Epithelial cell of alveolus of lung (primary cell): ENCODE results near the gene PCDHA8. TPM values are rescaled to one million over a fixed set of nuclear protein-coding genes. Genes with fewer than 3 reads are reported as not detected.

Experiments used
- total RNA-seq: library from RNA; depleted of rRNA; stranded (reverse); fragments of >200 nt; gene quantifications from 2 replicates; pipeline ENCODE4 v1.2.1, GENCODE V29; 2015

Gene PCDHA8, protein sequence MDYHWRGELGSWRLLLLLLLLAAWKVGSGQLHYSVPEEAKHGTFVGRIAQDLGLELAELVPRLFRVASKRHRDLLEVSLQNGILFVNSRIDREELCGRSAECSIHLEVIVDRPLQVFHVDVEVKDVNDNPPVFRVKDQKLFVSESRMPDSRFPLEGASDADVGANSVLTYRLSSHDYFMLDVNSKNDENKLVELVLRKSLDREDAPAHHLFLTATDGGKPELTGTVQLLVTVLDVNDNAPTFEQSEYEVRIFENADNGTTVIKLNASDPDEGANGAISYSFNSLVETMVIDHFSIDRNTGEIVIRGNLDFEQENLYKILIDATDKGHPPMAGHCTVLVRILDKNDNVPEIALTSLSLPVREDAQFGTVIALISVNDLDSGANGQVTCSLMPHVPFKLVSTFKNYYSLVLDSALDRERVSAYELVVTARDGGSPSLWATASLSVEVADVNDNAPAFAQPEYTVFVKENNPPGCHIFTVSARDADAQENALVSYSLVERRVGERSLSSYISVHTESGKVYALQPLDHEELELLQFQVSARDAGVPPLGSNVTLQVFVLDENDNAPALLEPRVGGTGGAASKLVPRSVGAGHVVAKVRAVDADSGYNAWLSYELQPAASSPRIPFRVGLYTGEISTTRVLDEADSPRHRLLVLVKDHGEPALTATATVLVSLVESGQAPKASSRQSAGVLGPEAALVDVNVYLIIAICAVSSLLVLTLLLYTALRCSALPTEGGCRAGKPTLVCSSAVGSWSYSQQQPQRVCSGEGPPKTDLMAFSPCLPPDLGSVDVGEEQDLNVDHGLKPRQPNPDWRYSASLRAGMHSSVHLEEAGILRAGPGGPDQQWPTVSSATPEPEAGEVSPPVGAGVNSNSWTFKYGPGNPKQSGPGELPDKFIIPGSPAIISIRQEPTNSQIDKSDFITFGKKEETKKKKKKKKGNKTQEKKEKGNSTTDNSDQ
- total RNA-seq: not detected in 2 replicates

DNA sequence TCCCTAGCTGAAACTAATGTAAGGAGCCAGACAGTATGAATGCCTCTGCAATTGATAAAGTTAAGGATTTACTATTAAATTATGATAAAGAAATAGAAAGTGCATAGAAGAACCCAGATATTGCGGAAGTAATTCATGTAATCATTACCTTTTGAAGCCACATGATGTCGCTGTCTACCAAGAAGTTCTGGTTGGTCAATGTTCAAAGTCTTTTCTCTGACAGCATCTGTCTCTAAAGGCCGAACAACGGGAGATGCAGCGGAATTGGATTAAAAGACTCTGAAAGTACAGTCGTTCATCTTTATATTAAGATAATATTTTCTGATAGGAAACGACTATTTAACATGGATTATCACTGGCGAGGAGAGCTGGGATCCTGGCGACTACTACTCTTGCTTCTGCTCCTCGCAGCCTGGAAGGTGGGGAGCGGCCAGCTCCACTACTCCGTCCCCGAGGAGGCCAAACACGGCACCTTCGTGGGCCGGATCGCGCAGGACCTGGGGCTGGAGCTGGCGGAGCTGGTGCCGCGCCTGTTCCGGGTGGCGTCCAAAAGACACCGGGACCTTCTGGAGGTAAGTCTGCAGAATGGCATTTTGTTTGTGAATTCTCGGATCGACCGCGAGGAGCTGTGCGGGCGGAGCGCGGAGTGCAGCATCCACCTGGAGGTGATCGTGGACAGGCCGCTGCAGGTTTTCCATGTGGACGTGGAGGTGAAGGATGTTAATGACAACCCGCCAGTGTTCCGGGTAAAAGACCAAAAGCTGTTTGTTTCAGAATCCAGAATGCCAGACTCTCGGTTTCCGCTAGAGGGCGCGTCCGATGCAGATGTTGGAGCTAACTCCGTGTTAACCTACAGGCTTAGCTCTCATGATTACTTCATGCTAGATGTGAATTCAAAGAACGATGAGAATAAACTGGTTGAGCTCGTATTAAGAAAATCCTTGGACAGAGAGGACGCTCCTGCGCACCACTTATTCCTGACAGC lies at the start of gene PCDHA8:
TSS of gene PCDHA8 (plus strand) at position 210 of the 985 bp plus-strand sequence. CDS start at position 345, 135 bp downstream.

DNA sequence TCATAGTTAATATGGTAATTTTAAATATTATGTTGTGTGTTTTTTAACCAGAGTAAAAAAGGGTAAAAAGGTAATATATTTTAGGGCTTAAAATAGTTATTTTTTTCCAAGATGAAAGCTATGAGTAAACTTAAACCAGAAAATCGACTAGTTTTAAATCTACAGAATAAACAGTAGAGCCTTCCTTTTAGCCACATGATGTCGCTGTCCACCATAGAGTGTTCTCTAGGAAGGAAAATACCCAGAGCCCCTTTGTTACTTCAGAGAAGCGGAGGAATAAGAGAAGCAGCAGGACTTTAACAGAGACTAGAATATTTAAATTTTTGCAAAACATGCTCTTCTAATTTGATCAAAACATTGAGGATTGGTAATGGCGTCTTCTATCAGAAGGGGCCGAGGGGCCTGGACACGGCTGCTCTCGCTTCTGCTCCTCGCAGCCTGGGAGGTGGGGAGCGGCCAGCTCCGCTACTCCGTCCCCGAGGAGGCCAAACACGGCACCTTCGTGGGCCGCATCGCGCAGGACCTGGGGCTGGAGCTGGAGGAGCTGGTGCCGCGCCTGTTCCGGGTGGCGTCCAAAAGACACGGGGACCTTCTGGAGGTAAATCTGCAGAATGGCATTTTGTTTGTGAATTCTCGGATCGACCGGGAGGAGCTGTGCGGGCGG lies 46.3 kb upstream of the PCDHA8 start, which contains the start of gene PCDHA2:
TSS of gene PCDHA2 (plus strand) at position 258 of the 664 bp plus-strand sequence.

DNA sequence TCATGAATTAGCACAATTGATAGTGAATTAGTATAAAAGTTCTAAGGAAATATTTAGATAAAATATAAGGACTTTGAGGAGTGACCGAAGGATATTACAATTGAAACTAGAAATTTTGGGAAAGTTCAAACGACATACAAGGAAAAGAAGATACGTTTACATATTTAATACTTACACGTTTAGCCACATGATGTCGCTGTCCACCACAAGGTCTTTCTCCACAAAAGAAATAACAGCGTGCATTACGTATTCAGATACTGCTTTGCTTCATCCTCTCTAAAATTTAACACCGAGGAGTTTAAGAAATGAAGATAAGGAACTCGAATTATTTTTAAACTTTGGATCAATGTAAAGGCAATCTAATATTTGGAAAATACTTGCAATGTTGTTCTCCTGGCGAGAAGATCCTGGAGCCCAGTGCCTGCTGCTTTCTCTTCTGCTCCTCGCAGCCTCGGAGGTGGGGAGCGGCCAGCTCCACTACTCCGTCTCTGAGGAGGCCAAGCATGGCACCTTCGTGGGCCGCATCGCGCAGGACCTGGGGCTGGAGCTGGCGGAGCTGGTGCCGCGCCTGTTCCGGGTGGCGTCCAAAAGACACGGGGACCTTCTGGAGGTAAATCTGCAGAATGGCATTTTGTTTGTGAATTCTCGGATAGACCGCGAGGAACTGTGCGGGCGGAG lies 40.0 kb upstream of the PCDHA8 start, which contains the start of gene PCDHA3:
TSS of gene PCDHA3 (plus strand) at position 242 of the 678 bp plus-strand sequence.

DNA sequence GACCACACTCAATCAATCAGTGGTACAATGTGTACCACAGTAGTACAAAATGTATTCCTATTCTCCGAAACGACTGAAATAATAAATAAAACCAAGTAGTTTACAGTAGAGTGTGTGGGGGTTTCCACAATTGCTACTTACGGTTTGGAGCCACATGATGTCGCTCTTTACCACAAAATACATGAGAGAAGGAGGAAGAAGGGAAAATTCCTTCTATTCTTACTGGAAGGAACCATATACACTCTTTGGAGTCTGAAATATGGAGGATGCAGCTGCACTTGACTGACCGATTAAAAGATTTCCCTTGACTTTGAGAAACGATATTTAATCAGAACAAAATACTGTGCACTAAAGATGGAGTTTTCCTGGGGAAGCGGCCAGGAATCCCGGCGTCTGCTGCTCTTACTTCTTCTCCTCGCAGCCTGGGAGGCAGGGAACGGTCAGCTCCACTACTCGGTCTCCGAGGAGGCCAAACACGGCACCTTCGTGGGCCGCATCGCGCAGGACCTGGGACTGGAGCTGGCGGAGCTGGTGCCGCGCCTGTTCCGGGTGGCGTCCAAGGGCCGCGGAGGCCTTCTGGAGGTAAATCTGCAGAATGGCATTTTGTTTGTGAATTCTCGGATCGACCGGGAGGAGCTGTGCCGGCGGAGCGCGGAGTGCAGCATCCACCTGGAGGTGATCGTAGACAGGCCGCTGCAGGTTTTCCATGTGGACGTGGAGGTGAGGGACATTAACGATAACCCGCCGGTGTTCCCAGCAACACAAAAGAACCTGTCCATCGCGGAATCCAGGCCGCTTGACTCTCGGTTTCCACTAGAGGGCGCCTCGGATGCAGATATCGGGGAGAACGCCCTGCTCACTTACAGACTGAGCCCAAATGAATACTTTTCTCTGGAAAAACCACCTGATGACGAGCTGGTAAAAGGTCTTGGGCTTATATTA lies 33.9 kb upstream of the PCDHA8 start, which contains the start of gene PCDHA4:
TSS of gene PCDHA4 (plus strand) at position 235 of the 942 bp plus-strand sequence.

DNA sequence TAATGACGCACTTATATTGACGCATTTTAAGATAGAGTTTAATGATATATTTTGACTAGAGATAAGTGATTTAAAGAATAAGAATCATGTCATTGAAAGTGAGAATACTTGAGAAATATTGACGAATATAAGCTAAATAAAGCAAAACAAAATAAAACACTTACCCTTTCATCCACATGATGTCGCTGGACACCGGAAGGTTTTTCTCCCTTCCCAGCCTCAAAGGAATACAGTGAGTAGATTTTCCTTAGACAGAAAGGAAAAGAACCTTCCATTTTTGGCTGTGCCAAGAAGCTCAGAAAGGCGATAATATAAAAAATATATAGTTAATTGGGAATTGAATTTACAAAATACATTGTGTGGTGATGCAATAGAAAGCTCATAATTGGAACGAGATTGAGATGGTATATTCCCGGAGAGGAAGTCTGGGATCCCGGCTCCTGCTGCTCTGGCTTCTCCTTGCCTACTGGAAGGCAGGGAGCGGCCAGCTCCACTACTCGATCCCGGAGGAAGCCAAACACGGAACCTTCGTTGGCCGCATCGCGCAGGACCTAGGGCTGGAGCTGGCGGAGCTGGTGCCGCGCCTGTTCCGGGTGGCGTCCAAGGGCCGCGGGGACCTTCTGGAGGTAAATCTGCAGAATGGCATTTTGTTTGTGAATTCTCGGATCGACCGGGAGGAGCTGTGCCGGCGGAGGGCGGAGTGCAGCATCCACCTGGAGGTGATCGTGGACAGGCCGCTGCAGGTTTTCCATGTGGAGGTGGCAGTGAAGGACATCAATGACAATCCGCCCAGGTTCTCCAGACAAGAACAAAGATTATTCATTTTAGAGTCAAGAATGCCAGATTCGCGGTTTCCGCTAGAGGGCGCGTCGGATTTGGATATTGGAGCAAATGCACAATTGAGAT lies 19.4 kb upstream of the PCDHA8 start, which contains the start of gene PCDHA5:
TSS of gene PCDHA5 (plus strand) at position 239 of the 906 bp plus-strand sequence.

DNA sequence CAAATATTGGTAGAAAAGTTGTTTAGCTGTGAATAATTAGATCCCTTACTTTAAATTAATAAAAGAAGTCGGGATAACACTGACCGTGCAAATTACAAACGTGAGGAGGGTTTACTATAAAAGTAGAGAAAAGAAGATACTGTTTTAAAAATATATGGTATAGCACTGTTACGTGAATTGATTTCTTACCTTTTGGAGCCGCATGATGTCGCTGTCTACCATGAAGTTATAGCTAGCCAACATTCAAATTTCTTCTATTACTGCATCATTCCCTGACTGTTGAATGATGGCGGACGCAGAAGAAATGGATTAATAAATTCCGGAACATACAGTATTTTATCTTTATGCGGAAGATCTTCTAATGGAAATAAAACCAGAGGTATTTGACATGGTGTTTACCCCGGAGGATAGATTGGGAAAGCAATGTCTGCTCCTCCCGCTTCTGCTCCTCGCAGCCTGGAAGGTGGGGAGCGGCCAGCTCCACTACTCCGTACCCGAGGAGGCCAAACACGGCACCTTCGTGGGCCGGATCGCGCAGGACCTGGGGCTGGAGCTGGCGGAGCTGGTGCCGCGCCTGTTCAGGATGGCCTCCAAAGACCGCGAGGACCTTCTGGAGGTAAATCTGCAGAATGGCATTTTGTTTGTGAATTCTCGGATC lies 13.2 kb upstream of the PCDHA8 start, which contains the start of gene PCDHA6:
TSS of gene PCDHA6 (plus strand) at position 257 of the 658 bp plus-strand sequence. CDS start at position 389, 132 bp downstream.

DNA sequence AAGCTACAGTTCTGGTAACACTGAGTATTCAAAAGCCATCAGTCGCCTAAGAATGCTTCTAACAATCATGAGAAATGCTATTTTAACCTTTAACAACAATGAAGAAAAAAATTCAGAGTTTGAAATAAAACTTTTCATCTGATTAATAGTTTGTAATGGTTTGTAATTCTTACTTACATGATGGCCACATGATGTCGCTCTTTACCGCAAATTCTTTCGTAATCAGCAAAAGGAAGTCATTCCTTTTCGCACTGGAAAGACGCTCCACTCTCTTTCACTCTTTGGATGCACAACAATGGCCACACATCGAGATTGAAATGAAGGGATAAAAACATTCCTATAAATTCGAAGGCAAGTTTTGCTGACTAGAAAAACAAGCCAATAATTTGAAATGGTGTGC lies 7.0 kb upstream of the PCDHA8 start, which contains the start of gene PCDHA7:
TSS of gene PCDHA7 (plus strand) at position 277 of the 400 bp plus-strand sequence. CDS start at position 392, 115 bp downstream.

DNA sequence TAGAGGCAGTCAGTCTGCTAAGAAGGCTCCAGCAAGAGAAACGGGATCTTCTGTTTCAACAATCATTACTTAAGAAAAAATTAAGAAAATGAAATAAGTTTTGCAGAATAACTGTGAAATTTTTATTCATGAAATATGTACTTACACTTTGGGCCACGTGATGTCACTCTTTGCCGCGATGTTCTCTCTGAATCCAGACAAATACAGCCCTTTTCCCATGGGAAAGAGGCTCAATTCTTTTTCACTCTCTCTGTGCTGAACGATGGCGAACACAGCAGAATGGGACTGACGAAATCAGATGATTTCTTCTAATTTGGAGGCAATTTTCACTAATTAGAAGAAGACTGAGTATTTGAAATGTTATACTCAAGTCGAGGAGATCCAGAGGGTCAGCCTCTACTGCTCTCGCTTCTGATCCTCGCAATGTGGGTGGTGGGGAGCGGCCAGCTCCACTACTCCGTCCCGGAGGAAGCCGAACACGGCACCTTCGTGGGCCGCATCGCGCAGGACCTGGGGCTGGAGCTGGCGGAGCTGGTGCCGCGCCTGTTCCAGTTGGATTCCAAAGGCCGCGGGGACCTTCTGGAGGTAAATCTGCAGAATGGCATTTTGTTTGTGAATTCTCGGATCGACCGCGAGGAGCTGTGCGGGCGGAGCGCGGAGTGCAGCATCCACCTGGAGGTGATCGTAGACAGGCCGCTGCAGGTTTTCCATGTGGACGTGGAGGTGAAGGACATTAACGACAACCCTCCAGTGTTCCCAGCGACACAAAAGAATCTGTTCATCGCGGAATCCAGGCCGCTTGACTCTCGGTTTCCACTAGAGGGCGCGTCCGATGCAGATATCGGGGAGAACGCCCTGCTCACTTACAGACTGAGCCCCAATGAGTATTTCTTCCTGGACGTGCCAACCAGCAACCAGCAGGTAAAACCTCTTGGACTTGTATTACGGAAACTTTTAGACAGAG lies 7.4 kb downstream of the PCDHA8 start, which contains the start of gene PCDHA9:
TSS of gene PCDHA9 (plus strand) at position 244 of the 964 bp plus-strand sequence. CDS start at position 358, 114 bp downstream.

DNA sequence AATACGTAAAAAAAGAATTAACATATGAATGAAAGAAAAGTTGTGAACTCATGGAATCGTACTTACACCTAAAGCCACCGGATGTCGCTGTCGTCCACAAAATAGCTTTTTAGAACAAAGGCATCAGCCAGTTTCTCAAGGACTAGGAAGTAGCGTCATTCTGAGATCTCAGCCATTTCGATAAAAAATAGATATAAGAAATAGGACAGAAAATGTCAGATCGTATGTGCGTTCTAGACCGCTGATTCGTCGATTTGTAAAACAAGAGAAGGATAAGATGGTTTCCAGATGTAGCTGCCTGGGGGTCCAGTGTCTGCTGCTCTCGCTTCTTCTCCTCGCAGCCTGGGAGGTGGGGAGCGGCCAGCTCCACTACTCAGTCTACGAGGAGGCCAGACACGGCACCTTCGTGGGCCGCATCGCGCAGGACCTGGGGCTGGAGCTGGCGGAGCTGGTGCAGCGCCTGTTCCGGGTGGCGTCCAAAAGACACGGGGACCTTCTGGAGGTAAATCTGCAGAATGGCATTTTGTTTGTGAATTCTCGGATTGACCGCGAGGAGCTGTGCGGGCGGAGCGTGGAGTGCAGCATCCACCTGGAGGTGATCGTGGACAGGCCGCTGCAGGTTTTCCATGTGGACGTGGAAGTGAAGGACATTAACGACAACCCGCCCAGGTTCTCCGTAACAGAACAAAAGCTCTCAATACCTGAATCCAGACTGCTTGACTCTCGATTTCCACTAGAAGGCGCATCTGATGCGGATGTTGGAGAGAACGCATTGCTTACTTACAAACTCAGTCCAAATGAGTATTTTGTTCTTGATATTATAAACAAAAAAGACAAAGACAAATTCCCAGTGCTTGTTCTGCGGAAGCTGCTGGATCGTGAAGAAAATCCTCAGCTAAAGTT lies 15.0 kb downstream of the PCDHA8 start, which contains the start of gene PCDHA10:
TSS of gene PCDHA10 (plus strand) at position 126 of the 903 bp plus-strand sequence. CDS start at position 278, 152 bp downstream.

DNA sequence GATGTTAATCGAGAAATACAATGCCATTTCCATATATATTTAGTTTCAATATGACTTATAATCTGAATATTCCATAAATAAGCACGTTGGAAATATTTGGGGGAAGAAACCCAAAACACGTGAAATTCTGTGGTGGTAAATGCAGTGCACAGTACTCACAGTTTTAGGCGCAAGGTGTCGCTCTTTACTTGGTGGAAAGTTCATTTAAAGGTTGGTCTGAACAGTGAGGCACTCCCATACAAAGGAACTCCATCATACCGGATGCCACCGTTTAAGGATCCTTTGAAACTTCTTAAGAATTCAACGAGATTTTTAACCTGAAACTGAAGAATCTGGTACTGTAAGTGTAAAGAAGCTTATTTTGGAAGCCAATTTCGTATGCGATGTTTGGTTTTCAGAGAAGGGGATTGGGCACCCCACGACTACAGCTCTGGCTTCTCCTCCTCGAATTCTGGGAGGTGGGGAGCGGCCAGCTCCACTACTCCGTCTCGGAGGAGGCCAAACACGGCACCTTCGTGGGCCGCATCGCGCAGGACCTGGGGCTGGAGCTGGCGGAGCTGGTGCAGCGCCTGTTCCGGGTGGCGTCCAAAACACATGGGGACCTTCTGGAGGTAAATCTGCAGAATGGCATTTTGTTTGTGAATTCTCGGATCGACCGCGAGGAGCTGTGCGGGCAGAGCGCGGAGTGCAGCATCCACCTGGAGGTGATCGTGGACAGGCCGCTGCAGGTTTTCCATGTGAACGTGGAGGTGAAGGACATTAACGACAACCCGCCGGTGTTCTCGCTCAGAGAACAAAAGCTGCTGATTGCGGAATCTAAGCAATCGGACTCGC lies 28.0 kb downstream of the PCDHA8 start, which contains the start of gene PCDHA11:
TSS of gene PCDHA11 (plus strand) at position 237 of the 834 bp plus-strand sequence. CDS start at position 384, 147 bp downstream.

DNA sequence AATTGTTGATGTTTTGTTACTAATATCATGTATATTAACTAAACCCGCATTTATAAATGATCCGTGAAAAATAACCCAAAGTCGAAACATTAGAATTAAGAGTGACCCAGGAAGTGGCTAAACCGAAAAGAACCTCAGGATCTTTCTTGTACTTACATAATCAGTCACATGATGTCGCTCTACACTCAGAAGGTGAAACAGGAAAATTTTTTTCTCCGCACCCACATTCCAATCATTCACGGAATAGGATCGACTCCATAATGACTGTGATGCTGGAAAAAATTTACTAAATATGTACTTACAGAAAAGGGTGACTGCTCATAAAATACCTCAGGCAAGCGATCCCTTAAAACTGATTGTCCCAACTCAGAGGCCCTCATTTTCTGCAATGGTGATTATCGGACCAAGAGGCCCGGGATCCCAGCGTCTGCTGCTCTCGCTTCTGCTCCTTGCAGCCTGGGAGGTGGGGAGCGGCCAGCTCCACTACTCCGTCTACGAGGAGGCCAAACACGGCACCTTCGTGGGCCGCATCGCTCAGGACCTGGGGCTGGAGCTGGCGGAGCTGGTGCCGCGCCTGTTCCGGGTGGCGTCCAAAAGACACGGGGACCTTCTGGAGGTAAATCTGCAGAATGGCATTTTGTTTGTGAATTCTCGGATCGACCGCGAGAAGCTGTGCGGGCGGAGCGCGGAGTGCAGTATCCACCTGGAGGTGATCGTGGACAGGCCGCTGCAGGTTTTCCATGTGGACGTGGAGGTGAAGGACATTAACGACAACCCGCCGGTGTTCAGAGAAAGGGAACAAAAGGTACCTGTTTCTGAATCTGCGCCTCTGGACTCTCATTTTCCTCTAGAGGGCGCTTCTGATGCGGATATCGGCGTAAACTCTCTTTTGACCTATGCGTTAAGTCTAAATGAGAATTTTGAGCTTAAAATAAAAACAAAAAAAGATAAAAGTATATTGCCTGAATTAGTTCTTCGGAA lies 34.4 kb downstream of the PCDHA8 start, which contains the start of gene PCDHA12:
TSS of gene PCDHA12 (plus strand) at position 224 of the 981 bp plus-strand sequence. CDS start at position 389, 165 bp downstream.

DNA sequence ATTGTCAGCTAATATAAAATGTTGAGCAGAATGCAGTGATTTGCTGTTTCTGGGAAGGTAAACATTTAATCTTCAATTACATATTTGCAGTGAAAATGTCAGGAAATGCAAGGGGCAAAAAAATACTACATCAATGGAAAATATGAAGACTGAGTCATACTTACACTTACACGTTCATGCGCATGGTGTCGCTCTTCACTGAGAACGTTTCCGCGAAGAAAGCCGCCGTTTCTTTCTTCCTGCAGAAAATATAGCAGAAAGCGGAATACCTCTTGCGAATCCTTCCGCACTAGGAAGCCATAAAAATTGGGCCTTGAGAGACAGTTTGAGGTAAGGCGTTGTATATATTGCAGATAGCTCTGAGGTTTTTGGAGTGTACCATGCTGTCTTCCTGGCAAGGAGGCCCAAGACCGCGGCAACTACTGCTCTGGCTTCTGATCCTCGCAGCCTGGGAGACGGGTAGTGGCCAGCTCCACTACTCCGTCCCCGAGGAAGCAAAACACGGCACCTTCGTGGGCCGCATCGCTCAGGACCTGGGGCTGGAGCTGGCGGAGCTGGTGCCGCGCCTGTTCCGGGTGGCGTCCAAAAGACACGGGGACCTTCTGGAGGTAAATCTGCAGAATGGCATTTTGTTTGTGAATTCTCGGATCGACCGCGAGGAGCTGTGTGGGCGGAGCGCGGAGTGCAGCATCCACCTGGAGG lies 41.1 kb downstream of the PCDHA8 start, which contains the start of gene PCDHA13:
TSS of gene PCDHA13 (plus strand) at position 236 of the 702 bp plus-strand sequence. CDS start at position 381, 145 bp downstream.

